Prostate gland (tissue), 2 donors: ENCODE results near the gene AHR. TPM values are rescaled to one million over a fixed set of nuclear protein-coding genes. Genes with fewer than 3 reads are reported as not detected.
"Not testable (repeated sequence)": the region's sequence is repeated elsewhere in the genome, so short reads cannot be mapped to it uniquely, and the experiment has no call there.

Experiments used
- DNase-seq: peaks from one replicate; pipeline ENCODE4 v3.0.0-alpha.2; 2019; ENCODE audit warnings: low spot score
- H3K27ac ChIP-seq, 2 donors: fragments of 200-600 bp; sonication (generic); 2 replicates each; pipeline ENCODE4 v1.5.1; 2017 to 2019
- H3K27me3 ChIP-seq: fragments of 200-600 bp; sonication (generic); replicated peaks from 2 replicates; pipeline ENCODE4 v1.5.1; 2019; ENCODE audit not compliant: insufficient read depth
- H3K36me3 ChIP-seq, 2 donors: fragments of 200-600 bp; sonication (generic); 1 replicate in 1 of 2; 2 replicates in 1 of 2; pipeline versions ENCODE4 v1.5.1 to v1.8.1; 2017 to 2019
- H3K4me1 ChIP-seq: fragments of 200-600 bp; sonication (generic); replicated peaks from 2 replicates; pipeline ENCODE4 v1.5.1; 2019
- H3K4me3 ChIP-seq, 2 donors: fragments of 200-600 bp; sonication (generic); 2 replicates each; pipeline ENCODE4 v1.5.1; 2017 to 2019
- H3K9me3 ChIP-seq: fragments of 200-600 bp; sonication (generic); 2 replicates; pipeline ENCODE4 v1.5.1; 2017
- CTCF ChIP-seq, 4 experiments: fragments of 200-600 bp in 2 of 4; fragments of 450-650 bp in 2 of 4; sonication (generic) in 2 of 4; IDR thresholded peaks; 1 replicate in 3 of 4; 2 replicates in 1 of 4; pipeline ENCODE4 v1.5.1; 2016 to 2019; ENCODE audit warnings: antibody characterized with exemption in 4 of 4, mild to moderate bottlenecking in 2 of 4, moderate library complexity in 2 of 4
- POLR2A ChIP-seq: fragments of 450-650 bp; IDR thresholded peaks from one replicate; pipeline ENCODE4 v1.6.1; 2016; ENCODE audit warnings: antibody characterized with exemption, mild to moderate bottlenecking
- POLR2AphosphoS5 ChIP-seq: sonication (generic); formaldehyde crosslinking; IDR thresholded peaks from one replicate; pipeline ENCODE4 v1.6.1; 2017; ENCODE audit warnings: antibody characterized with exemption
- WGBS: methylation state at CpG from one replicate; pipeline ENCODE4 v1.1.5; 2018; 5-methylcytosine and 5-hydroxymethylcytosine counted together
- intact Hi-C: fragments of 100-400 bp; cut with DNase I; formaldehyde crosslinking; loops from one replicate; pipeline ENCODE4 v1.14.2; 2022
- total RNA-seq, 2 donors: library from RNA; depleted of rRNA; stranded (reverse); fragments of >200 nt; gene quantifications; one replicate each; pipeline ENCODE4 v1.1.0, GENCODE V29; 2016

AHR gene
- total RNA-seq, 2 donors from 2014 or later = 49.4 to 55.7 TPM

- Histone ChIP-seq H3K4me1 (no peaks in the 10 kb centered on the region), H3K27me3 (no peaks in the 10 kb centered on the region), H3K4me3 (no peak overlapping the region), H3K9me3 (no peaks in the 10 kb centered on the region), H3K27ac (no peak overlapping the region), H3K36me3 (no peaks in the 10 kb centered on the region)
- no peak for TF ChIP-seq CTCF (IDR thresholded peaks at IDR 0.05)
- TF ChIP-seq POLR2A = no peak
- no peak for TF ChIP-seq POLR2AphosphoS5
- WGBS = 83% methylated on average over 4 of the region's 4 CpGs
- DNase-seq = no peak
- intact Hi-C loops = no loop called here
Measured at GRCh38 chr7:17380736-17381662, 82.5 kb downstream of the AHR start.

- intact Hi-C loops = not testable (repeated sequence)
Measured at GRCh38 chr7:17382408-17383354, 84.2 kb downstream of the AHR start.

GRCh38 chr7:17384400-17384799, 85.9 kb downstream of the AHR start:
- no peak for TF ChIP-seq POLR2A
- no peak for TF ChIP-seq CTCF (IDR thresholded peaks at IDR 0.05)
- TF ChIP-seq POLR2AphosphoS5 = no peak
- intact Hi-C loops = no loop called here
- Histone ChIP-seq H3K27ac (no peak overlapping the region), H3K4me3 (no peak overlapping the region), H3K27me3 (no peaks in the 10 kb centered on the region), H3K36me3 (no peaks in the 10 kb centered on the region), H3K9me3 (no peaks in the 10 kb centered on the region), H3K4me1 (no peaks in the 10 kb centered on the region)
- DNase-seq = no peak
- 81% methylated on average over 1 of the region's 1 CpG for WGBS

More at GRCh38 chr7:17382408-17383354, 84.2 kb downstream of the AHR start:
- H3K9me3 ChIP-seq, DNase-seq, H3K27me3 ChIP-seq, H3K27ac ChIP-seq, H3K4me3 ChIP-seq, H3K36me3 ChIP-seq, H3K4me1 ChIP-seq: not testable (repeated sequence)
- 70% methylated on average over 8 of the region's 8 CpGs for WGBS

- intact Hi-C loops = no loop called here
- TF ChIP-seq POLR2AphosphoS5 = no peak
- TF ChIP-seq POLR2A = no peak
- TF ChIP-seq CTCF (IDR thresholded peaks at IDR 0.05) = no peak
- no peaks in the 10 kb centered on the region for H3K36me3 ChIP-seq
- no peak for DNase-seq
- no peaks in the 10 kb centered on the region for H3K4me1 ChIP-seq
- H3K9me3 ChIP-seq = no peaks in the 10 kb centered on the region
- H3K4me3 ChIP-seq = no peak overlapping the region
- no peak overlapping the region for H3K27ac ChIP-seq
- H3K27me3 ChIP-seq = no peaks in the 10 kb centered on the region
Measured at GRCh38 chr7:17385612-17386011, 87.2 kb downstream of the AHR start.

- intact Hi-C loops = no loop called here
- no peaks in the 10 kb centered on the region for H3K36me3 ChIP-seq
- no peak for DNase-seq
- WGBS = 42% methylated on average over 4 of the region's 4 CpGs
- H3K27me3 ChIP-seq = no peaks in the 10 kb centered on the region
- no peaks in the 10 kb centered on the region for H3K4me1 ChIP-seq
- H3K27ac ChIP-seq = no peak overlapping the region
- H3K4me3 ChIP-seq = no peak overlapping the region
- TF ChIP-seq POLR2AphosphoS5 (no peak), CTCF (IDR thresholded peaks at IDR 0.05) (no peak), POLR2A (no peak)
- H3K9me3 ChIP-seq = no peaks in the 10 kb centered on the region
Measured at GRCh38 chr7:17390392-17390791, 91.9 kb downstream of the AHR start.
